Mammary epithelial cell (primary cell): ENCODE results near the gene TAF6.

Experiments used
- CTCF ChIP-seq, 2 donors: IDR thresholded peaks in 1 of 2; conservative IDR thresholded peaks in 1 of 2; 2 replicates each; pipeline ENCODE4 v1.5.1; 2011 to 2012; ENCODE audit warnings: inconsistent platforms in 2 of 2, low read length in 2 of 2, mild to moderate bottlenecking in 2 of 2, control low read depth in 1 of 2, low read depth in 1 of 2; ENCODE audit not compliant: insufficient read depth in 1 of 2; ENCODE audit errors: extremely low read depth in 1 of 2
- EZH2 ChIP-seq: IDR thresholded peaks from 2 replicates; pipeline ENCODE4 v1.6.1; 2012; ENCODE audit warnings: low read length, inconsistent platforms, borderline replicate concordance

- no peak for TF ChIP-seq CTCF (conservative IDR thresholded peaks at IDR 0.05 in 1 of 2, IDR thresholded peaks at IDR 0.05 in 1 of 2; ENCODE audit: extremely low read depth in 1 of 2, insufficient read depth in 1 of 2, low read depth in 1 of 2, low read length in 2 of 2)
- TF ChIP-seq EZH2: no peak
These were observed 3.4 kb upstream of the TAF6 start for GRCh38 chr7:100122568-100122967.
